Measurements from ENCODE around the gene GRAMD2B.
"Not testable (repeated sequence)": the region's sequence is repeated elsewhere in the genome, so short reads cannot be mapped to it uniquely, and the experiment has no call there.

GRAMD2B gene

GRCh38 chr5:126438868-126439267 lies 15.7 kb downstream of the GRAMD2B start:
- H3K4me1 ChIP-seq (ENCODE audit: control insufficient read depth, low read depth, low read length), result peaks cover 5% of the 10 kb centered on the region
- no peak overlapping the region for H3K4me3 ChIP-seq (ENCODE audit: low read length)
- H3K27ac ChIP-seq (ENCODE audit: low read length), result no peak overlapping the region
- no peaks in the 10 kb centered on the region for H3K27me3 ChIP-seq (ENCODE audit: control insufficient read depth, insufficient read depth, low read length)
- no peak overlapping the region for H3K9ac ChIP-seq (ENCODE audit: low read length)
- H3K9me3 ChIP-seq (ENCODE audit: control insufficient read depth, low read depth, low read length), result no peaks in the 10 kb centered on the region
- H3K36me3 ChIP-seq (ENCODE audit: control insufficient read depth, low read depth, low read length), result no peaks in the 10 kb centered on the region

DNA sequence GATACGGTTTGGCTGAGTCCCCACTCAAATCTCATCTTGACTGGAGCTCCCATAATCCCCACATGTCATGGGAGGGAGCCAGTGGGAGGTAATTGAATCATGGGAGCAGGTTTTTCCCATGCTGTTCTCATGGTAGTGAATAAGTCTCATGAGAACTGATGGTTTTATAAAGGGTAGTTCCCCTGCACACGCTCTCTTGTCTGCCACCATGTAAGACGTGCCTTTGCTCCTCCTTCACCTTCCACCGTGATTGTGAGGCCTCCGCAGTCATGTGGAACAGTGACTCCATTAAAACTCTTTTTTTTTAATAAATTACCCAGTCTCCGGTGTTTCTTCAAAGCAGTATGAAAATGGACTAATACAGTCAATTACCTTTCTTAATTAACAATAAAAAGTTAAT lies 16.5 kb downstream of the GRAMD2B start:
- H3K9ac ChIP-seq (ENCODE audit: low read length); H3K4me1 ChIP-seq (ENCODE audit: control insufficient read depth, low read depth, low read length); H3K36me3 ChIP-seq (ENCODE audit: control insufficient read depth, low read depth, low read length); H3K27me3 ChIP-seq (ENCODE audit: control insufficient read depth, insufficient read depth, low read length); H3K27ac ChIP-seq (ENCODE audit: low read length); H3K4me3 ChIP-seq (ENCODE audit: low read length); H3K9me3 ChIP-seq (ENCODE audit: control insufficient read depth, low read depth, low read length): not testable (repeated sequence)

GRCh38 chr5:126441230-126441629 lies 18.0 kb downstream of the GRAMD2B start:
- no peaks in the 10 kb centered on the region for H3K27me3 ChIP-seq (ENCODE audit: control insufficient read depth, insufficient read depth, low read length)
- no peaks in the 10 kb centered on the region for H3K9me3 ChIP-seq (ENCODE audit: control insufficient read depth, low read depth, low read length)
- H3K27ac ChIP-seq (ENCODE audit: low read length), result no peak overlapping the region
- peaks cover 5% of the 10 kb centered on the region for H3K4me1 ChIP-seq (ENCODE audit: control insufficient read depth, low read depth, low read length)
- no peak overlapping the region for H3K4me3 ChIP-seq (ENCODE audit: low read length)
- no peak overlapping the region for H3K9ac ChIP-seq (ENCODE audit: low read length)
- no peaks in the 10 kb centered on the region for H3K36me3 ChIP-seq (ENCODE audit: control insufficient read depth, low read depth, low read length)

- Histone ChIP-seq H3K27ac (ENCODE audit: low read length) (no peak overlapping the region), H3K27me3 (ENCODE audit: control insufficient read depth, insufficient read depth, low read length) (no peaks in the 10 kb centered on the region), H3K36me3 (ENCODE audit: control insufficient read depth, low read depth, low read length) (no peaks in the 10 kb centered on the region), H3K9me3 (ENCODE audit: control insufficient read depth, low read depth, low read length) (no peaks in the 10 kb centered on the region), H3K4me3 (ENCODE audit: low read length) (no peak overlapping the region), H3K4me1 (ENCODE audit: control insufficient read depth, low read depth, low read length) (peaks cover 5% of the 10 kb centered on the region), H3K9ac (ENCODE audit: low read length) (no peak overlapping the region)
Observed at GRCh38 chr5:126443374-126443851, 20.2 kb downstream of the GRAMD2B start.

DNA sequence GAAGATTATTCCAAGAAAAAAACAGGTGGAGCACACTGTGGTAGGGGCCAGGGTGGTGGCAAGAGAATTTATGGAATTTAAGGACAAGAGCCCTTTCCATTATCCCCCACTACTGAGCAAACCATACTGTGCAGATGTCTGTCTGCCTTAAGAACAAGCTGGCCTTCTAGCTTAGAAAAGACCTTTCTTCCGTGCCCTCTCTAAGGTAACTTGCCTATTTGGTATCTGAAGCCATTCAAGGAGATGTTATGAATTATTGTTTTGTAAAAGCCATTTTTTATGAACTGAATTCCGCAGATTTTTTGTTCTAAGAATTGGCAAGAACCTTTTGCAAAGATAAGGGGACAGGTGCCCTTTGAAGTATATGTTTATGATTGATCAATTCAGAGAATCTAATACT lies 20.9 kb downstream of the GRAMD2B start:
- no peaks in the 10 kb centered on the region for H3K36me3 ChIP-seq (ENCODE audit: control insufficient read depth, low read depth, low read length)
- no peaks in the 10 kb centered on the region for H3K9me3 ChIP-seq (ENCODE audit: control insufficient read depth, low read depth, low read length)
- H3K27me3 ChIP-seq (ENCODE audit: control insufficient read depth, insufficient read depth, low read length), result no peaks in the 10 kb centered on the region
- H3K4me3 ChIP-seq (ENCODE audit: low read length), result no peak overlapping the region
- no peak overlapping the region for H3K27ac ChIP-seq (ENCODE audit: low read length)
- H3K4me1 ChIP-seq (ENCODE audit: control insufficient read depth, low read depth, low read length), result peaks cover 5% of the 10 kb centered on the region
- no peak overlapping the region for H3K9ac ChIP-seq (ENCODE audit: low read length)

GRCh38 chr5:126445502-126446174 lies 22.4 kb downstream of the GRAMD2B start:
- Histone ChIP-seq H3K27me3 (ENCODE audit: control insufficient read depth, insufficient read depth, low read length) (no peaks in the 10 kb centered on the region), H3K9ac (ENCODE audit: low read length) (no peak overlapping the region), H3K4me3 (ENCODE audit: low read length) (no peak overlapping the region), H3K27ac (ENCODE audit: low read length) (no peak overlapping the region), H3K36me3 (ENCODE audit: control insufficient read depth, low read depth, low read length) (no peaks in the 10 kb centered on the region), H3K4me1 (ENCODE audit: control insufficient read depth, low read depth, low read length) (peaks cover 11% of the 10 kb centered on the region), H3K9me3 (ENCODE audit: control insufficient read depth, low read depth, low read length) (no peaks in the 10 kb centered on the region)

GRCh38 chr5:126446498-126447224 lies 23.5 kb downstream of the GRAMD2B start:
- H3K4me3 ChIP-seq (ENCODE audit: low read length), result no peak overlapping the region
- no peaks in the 10 kb centered on the region for H3K27me3 ChIP-seq (ENCODE audit: control insufficient read depth, insufficient read depth, low read length)
- H3K9me3 ChIP-seq (ENCODE audit: control insufficient read depth, low read depth, low read length), result no peaks in the 10 kb centered on the region
- H3K4me1 ChIP-seq (ENCODE audit: control insufficient read depth, low read depth, low read length), result peaks cover 11% of the 10 kb centered on the region
- no peaks in the 10 kb centered on the region for H3K36me3 ChIP-seq (ENCODE audit: control insufficient read depth, low read depth, low read length)
- H3K27ac ChIP-seq (ENCODE audit: low read length), result no peak overlapping the region
- no peak overlapping the region for H3K9ac ChIP-seq (ENCODE audit: low read length)

GRCh38 chr5:126448720-126449119 lies 25.5 kb downstream of the GRAMD2B start:
- peaks cover 5% of the 10 kb centered on the region for H3K4me1 ChIP-seq (ENCODE audit: control insufficient read depth, low read depth, low read length)
- no peak overlapping the region for H3K27ac ChIP-seq (ENCODE audit: low read length)
- H3K9me3 ChIP-seq (ENCODE audit: control insufficient read depth, low read depth, low read length), result no peaks in the 10 kb centered on the region
- H3K27me3 ChIP-seq (ENCODE audit: control insufficient read depth, insufficient read depth, low read length), result no peaks in the 10 kb centered on the region
- no peak overlapping the region for H3K9ac ChIP-seq (ENCODE audit: low read length)
- H3K4me3 ChIP-seq (ENCODE audit: low read length), result no peak overlapping the region
- H3K36me3 ChIP-seq (ENCODE audit: control insufficient read depth, low read depth, low read length), result no peaks in the 10 kb centered on the region

DNA sequence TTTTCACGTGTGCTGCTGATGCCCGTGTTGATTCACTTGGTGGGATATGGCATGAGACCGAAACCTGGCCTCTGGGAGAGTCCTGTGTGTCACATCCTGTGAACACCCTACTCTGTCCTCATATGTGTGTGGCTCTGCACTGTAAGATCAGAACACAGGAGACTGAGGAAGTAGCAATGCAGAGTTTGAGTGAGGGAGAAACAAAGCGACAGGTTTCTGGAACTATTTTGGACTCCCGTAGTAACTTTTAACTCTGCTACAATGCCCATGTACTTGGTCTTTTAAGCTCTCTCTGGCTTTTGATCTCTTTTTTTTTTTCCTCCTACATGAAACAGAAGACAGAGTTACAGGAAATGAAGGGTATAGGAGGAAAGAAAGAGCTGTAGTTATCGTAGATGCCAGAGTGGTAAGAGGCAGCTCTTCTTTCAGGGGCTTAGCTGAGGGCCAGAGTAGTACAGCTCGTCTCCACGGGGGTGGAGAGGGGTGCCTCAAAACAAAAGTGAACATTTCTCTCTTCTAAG lies 26.6 kb downstream of the GRAMD2B start:
- Histone ChIP-seq H3K4me1 (ENCODE audit: control insufficient read depth, low read depth, low read length) (peaks cover 5% of the 10 kb centered on the region), H3K27me3 (ENCODE audit: control insufficient read depth, insufficient read depth, low read length) (no peaks in the 10 kb centered on the region), H3K27ac (ENCODE audit: low read length) (no peak overlapping the region), H3K4me3 (ENCODE audit: low read length) (no peak overlapping the region), H3K36me3 (ENCODE audit: control insufficient read depth, low read depth, low read length) (no peaks in the 10 kb centered on the region), H3K9ac (ENCODE audit: low read length) (no peak overlapping the region), H3K9me3 (ENCODE audit: control insufficient read depth, low read depth, low read length) (no peaks in the 10 kb centered on the region)

- Histone ChIP-seq H3K36me3 (ENCODE audit: control insufficient read depth, low read depth, low read length) (no peaks in the 10 kb centered on the region), H3K4me1 (ENCODE audit: control insufficient read depth, low read depth, low read length) (peaks cover 5% of the 10 kb centered on the region), H3K9me3 (ENCODE audit: control insufficient read depth, low read depth, low read length) (no peaks in the 10 kb centered on the region), H3K27me3 (ENCODE audit: control insufficient read depth, insufficient read depth, low read length) (no peaks in the 10 kb centered on the region), H3K4me3 (ENCODE audit: low read length) (no peak overlapping the region), H3K9ac (ENCODE audit: low read length) (no peak overlapping the region), H3K27ac (ENCODE audit: low read length) (no peak overlapping the region)
Observed at GRCh38 chr5:126450346-126450745, 27.1 kb downstream of the GRAMD2B start.

DNA sequence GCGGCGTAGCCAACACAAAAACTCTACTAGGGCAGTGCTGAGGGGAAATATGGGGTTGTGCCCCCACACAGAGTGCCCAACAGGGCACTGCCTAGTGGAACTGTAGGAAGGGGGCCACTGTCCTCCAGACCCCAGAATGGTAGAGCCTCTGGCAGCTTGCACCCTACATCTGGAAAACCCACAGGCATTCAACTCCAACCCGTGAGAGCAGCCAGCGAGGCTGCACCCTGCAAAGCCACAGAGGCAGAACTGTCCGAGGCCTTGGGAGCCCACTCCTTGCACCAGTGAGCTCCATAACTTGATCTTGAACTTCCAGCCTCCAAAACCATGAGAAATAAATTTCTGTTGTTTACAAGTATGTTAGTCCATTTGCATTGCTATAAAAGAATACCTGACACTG lies 27.7 kb downstream of the GRAMD2B start:
- no peak overlapping the region for H3K9ac ChIP-seq (ENCODE audit: low read length)
- H3K36me3 ChIP-seq (ENCODE audit: control insufficient read depth, low read depth, low read length), result no peaks in the 10 kb centered on the region
- no peak overlapping the region for H3K27ac ChIP-seq (ENCODE audit: low read length)
- no peak overlapping the region for H3K4me3 ChIP-seq (ENCODE audit: low read length)
- no peaks in the 10 kb centered on the region for H3K27me3 ChIP-seq (ENCODE audit: control insufficient read depth, insufficient read depth, low read length)
- no peaks in the 10 kb centered on the region for H3K9me3 ChIP-seq (ENCODE audit: control insufficient read depth, low read depth, low read length)
- H3K4me1 ChIP-seq (ENCODE audit: control insufficient read depth, low read depth, low read length), result peaks cover 5% of the 10 kb centered on the region

DNA sequence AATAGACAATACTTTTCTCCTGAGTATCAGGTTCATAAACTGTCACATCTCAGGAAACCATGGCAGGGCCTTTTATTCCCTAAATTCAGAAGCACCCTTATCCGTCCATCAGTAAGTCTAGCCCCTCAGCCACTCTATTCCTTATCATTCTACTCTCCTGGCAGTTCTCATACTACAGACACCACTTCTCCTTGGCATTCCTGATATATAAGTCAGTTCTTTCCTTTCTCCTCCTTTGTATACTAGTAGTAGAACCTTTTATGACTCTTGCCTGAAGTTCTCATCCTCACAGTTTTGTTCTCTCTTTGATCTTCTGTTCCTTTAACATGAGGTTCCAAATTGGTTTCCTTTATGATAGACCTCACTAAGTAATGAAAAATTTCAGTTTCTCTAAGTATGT lies 29.3 kb downstream of the GRAMD2B start:
- H3K4me3 ChIP-seq (ENCODE audit: low read length), result no peak overlapping the region
- H3K9me3 ChIP-seq (ENCODE audit: control insufficient read depth, low read depth, low read length), result no peaks in the 10 kb centered on the region
- peaks cover 5% of the 10 kb centered on the region for H3K4me1 ChIP-seq (ENCODE audit: control insufficient read depth, low read depth, low read length)
- H3K27ac ChIP-seq (ENCODE audit: low read length), result no peak overlapping the region
- no peaks in the 10 kb centered on the region for H3K27me3 ChIP-seq (ENCODE audit: control insufficient read depth, insufficient read depth, low read length)
- no peaks in the 10 kb centered on the region for H3K36me3 ChIP-seq (ENCODE audit: control insufficient read depth, low read depth, low read length)
- H3K9ac ChIP-seq (ENCODE audit: low read length), result no peak overlapping the region

All from iPS-18a (cell line).